Measurements from ENCODE around the gene NSD1. TPM values are rescaled to one million over a fixed set of nuclear protein-coding genes. Genes with fewer than 3 reads are reported as not detected.
A peak's percentile ranks its signal among the peaks of the same experiment; 100 is the strongest.

The NSD1 gene
- total and polyA plus RNA-seq, 9 of the 15 experiments (the other 6 are each of a cell fraction or from before 2014, with no cell fraction given) = 3.8 to 51.0 (median 24.7) TPM

GRCh38 chr5:177116631-177117373 is 16.8 kb upstream of the NSD1 start (continued):
- TF ChIP-seq MGA (IDR thresholded peaks at IDR 0.05) (peak; percentile 100), ZNF668 (CRISPR knock-in tag; IDR thresholded peaks at IDR 0.05) (0 out of 2 replicates have a peak, but pooled peaks have one; percentile 17), MYC (IDR thresholded peaks at IDR 0.05; ENCODE audit: low read depth, low read length) (peak; percentile 97), MYC (CRISPR knock-in tag; IDR thresholded peaks at IDR 0.05; ENCODE audit: borderline replicate concordance, low read depth) (peak; percentile 88; the same call in 1 of the 2 replicates), MEF2A (IDR thresholded peaks at IDR 0.05; ENCODE audit: control insufficient read depth, low read depth, low read length) (no peak), JUN (IDR thresholded peaks at IDR 0.05; ENCODE audit: borderline replicate concordance, low read depth, low read length) (no peak; the same call in 1 of the 2 replicates), JUN (CRISPR knock-in tag; IDR thresholded peaks at IDR 0.05; ENCODE audit: borderline replicate concordance) (peak; percentile 99), FOXP4 (CRISPR knock-in tag; IDR thresholded peaks at IDR 0.05; ENCODE audit: borderline replicate concordance) (peak; percentile 100), RB1 (IDR thresholded peaks at IDR 0.05; ENCODE audit: low read depth) (peak; percentile 47; the same call in 1 of the 2 replicates), KDM5B (IDR thresholded peaks at IDR 0.05; ENCODE audit: insufficient replicate concordance, low read depth, low read length) (peak; percentile 64), HMG20A (CRISPR knock-in tag; conservative IDR thresholded peaks at IDR 0.05) (no peak), YY1 (IDR thresholded peaks at IDR 0.05; ENCODE audit: borderline replicate concordance in 1 of 3, control insufficient read depth in 1 of 3, extremely low read depth in 1 of 3, insufficient read depth in 3 of 3, insufficient read length in 1 of 3, insufficient replicate concordance in 2 of 3, low read depth in 1 of 3, low read length in 2 of 3) (peak in 1 of 3 experiments; percentile 32)

All from K562 (cell line).